ENCODE results near the gene SSTR3.

DNA sequence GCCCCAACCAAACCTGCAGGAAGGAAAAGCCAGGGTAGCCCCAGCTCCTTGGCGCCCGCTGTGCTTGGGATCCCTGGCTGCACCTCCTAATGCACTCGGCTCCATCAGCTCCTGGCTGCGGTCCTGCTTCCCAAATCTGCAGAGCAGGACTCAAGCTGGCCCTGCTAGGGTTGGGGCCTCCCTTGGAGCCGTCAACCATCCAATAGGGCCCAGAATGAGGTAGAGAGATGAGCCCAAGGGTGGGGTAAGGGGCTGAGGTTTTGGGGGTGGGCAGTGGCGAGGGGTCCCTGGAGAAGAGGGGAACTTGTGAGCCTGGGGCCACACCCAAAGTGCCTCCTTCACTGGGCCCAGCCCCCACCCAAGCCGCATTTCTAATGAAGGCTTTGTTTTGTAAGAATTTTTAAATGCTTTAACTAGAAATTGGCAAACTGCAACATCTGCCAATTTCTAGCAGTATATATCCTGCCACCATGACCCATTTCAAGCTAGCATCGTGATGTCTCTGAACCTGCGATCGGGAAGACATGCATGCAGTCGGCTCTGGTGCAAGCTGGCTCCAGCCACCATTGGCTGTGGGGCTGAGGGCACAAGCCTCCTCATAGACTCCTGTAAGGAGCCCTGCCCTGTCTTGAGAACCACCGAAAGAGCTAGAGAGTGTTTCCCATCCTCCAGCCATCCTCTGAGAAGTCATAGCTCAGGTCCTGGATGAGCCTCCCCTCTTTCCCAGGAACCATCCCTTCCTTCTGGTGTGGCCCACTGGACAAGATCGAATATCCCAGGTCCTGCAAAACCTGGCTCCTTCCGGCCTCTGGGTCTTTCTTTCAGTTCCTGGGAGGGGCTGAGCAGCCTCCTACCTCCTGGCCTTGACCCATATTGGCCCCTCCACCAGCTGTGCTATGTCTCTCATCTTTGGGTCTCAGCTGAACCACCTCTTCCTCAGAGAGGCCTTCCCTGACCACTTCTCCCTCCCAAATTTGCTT, 39.7 kb downstream of the SSTR3 start:
- TF ChIP-seq CTCF (IDR thresholded peaks at IDR 0.05) (no peak), EP300 (IDR thresholded peaks at IDR 0.05) (no peak), POLR2AphosphoS5 (IDR thresholded peaks at IDR 0.05) (no peak)
